ENCODE data around the gene IKZF3.

- TF ChIP-seq POLR2A (IDR thresholded peaks at IDR 0.05; ENCODE audit: low read depth, low read length) (no peak), POLR2AphosphoS5 (IDR thresholded peaks at IDR 0.05; ENCODE audit: low read depth, low read length) (no peak), TAF1 (IDR thresholded peaks at IDR 0.05; ENCODE audit: low read depth, low read length) (no peak)
Observed at GRCh38 chr17:39810939-39811728, 53.0 kb downstream of the IKZF3 start.

Measured in GM12891 (cell line).